K562 (cell line): ENCODE results near the gene COQ8A. TPM values are rescaled to one million over a fixed set of nuclear protein-coding genes. Genes with fewer than 3 reads are reported as not detected.

ENCODE experiments used
- CBX1 ChIP-seq: sonication (generic); IDR thresholded peaks from 2 replicates; pipeline ENCODE4 v1.6.1; 2016; ENCODE audit warnings: antibody characterized with exemption, low read depth, mild to moderate bottlenecking
- CREM ChIP-seq: IDR thresholded peaks from 2 replicates; pipeline ENCODE4 v1.6.1; 2014; ENCODE audit warnings: antibody characterized with exemption, low read depth
- FOSL1 ChIP-seq: fragments of 200-800 bp; sonication (Bioruptor generic); conservative IDR thresholded peaks from 2 replicates; pipeline ENCODE4 v1.6.1; 2016; ENCODE audit warnings: missing genetic modification characterization, missing compliant biosample characterization
- FOXJ3 ChIP-seq: sonication (generic); formaldehyde crosslinking; IDR thresholded peaks from 2 replicates; pipeline ENCODE4 v1.4.0; 2020; ENCODE audit warnings: mild to moderate bottlenecking, missing genetic modification reagents
- FOXK1 ChIP-seq: sonication (generic); formaldehyde crosslinking; IDR thresholded peaks from 2 replicates; pipeline ENCODE4 v1.8.0; 2022; ENCODE audit warnings: missing genetic modification reagents, mild to moderate bottlenecking, borderline replicate concordance
- GABPB2 ChIP-seq: fragments of 250-450 bp; sonication (Bioruptor Pico); conservative IDR thresholded peaks from 2 replicates; pipeline ENCODE4 v1.5.1; 2021; ENCODE audit warnings: mild to moderate bottlenecking
- PPARD ChIP-seq: fragments of 250-450 bp; sonication (Bioruptor Pico); IDR thresholded peaks from 2 replicates; pipeline ENCODE4 v1.8.0; 2022; ENCODE audit warnings: inconsistent platforms, mild to moderate bottlenecking, moderate library complexity
- RBFOX2 ChIP-seq: fragments of 200-400 bp; formaldehyde crosslinking; IDR thresholded peaks from 2 replicates; pipeline ENCODE4 v1.6.1; 2017; ENCODE audit warnings: low read depth, mild to moderate bottlenecking, low read length, moderate library complexity
- RBM39 ChIP-seq: fragments of 200-400 bp; formaldehyde crosslinking; optimal IDR thresholded peaks from 2 replicates; pipeline ENCODE3; 2018; ENCODE audit warnings: low read depth, low read length
- RNF2 ChIP-seq: sonication (generic); IDR thresholded peaks from 2 replicates; pipeline ENCODE4 v1.6.1; 2016
- RUNX1 ChIP-seq: sonication (generic); IDR thresholded peaks from 2 replicates; pipeline ENCODE4 v1.6.1; 2016; ENCODE audit warnings: antibody characterized with exemption, low read depth
- SPI1 ChIP-seq: IDR thresholded peaks from 2 replicates; pipeline ENCODE4 v1.6.1; 2011; ENCODE audit warnings: low read depth, low read length, control low read depth, borderline replicate concordance
- TFAM ChIP-seq: fragments of 250-450 bp; sonication (Bioruptor Pico); conservative IDR thresholded peaks from 2 replicates; pipeline ENCODE4 v1.5.0; 2021; ENCODE audit warnings: mild to moderate bottlenecking, moderate library complexity
- XRCC3 ChIP-seq: fragments of 450-650 bp; IDR thresholded peaks from 2 replicates; pipeline ENCODE4 v1.6.1; 2017; ENCODE audit warnings: mild to moderate bottlenecking, moderate library complexity
- ZBTB1 ChIP-seq: sonication (generic); formaldehyde crosslinking; IDR thresholded peaks from 2 replicates; pipeline ENCODE4 v1.8.1; 2023; ENCODE audit warnings: missing genetic modification reagents, low read depth, mild to moderate bottlenecking, borderline replicate concordance
- ZBTB17 ChIP-seq: fragments of 450-650 bp; formaldehyde crosslinking; IDR thresholded peaks from 2 replicates; pipeline ENCODE4 v1.4.0; 2020; ENCODE audit warnings: mild to moderate bottlenecking
- ZNF133 ChIP-seq: fragments of 250-450 bp; sonication (Bioruptor Pico); IDR thresholded peaks from 2 replicates; pipeline ENCODE4 v1.4.0; 2020; ENCODE audit warnings: mild to moderate bottlenecking
- ZNF263 ChIP-seq: sonication (generic); formaldehyde crosslinking; IDR thresholded peaks from 2 replicates; pipeline ENCODE4 v1.8.0; 2022; ENCODE audit warnings: mild to moderate bottlenecking, missing genetic modification reagents, borderline replicate concordance
- ZNF408 ChIP-seq: fragments of 250-450 bp; sonication (Bioruptor Pico); IDR thresholded peaks from 2 replicates; pipeline ENCODE4 v1.4.0; 2020; ENCODE audit warnings: low read depth, mild to moderate bottlenecking, moderate library complexity
- ZNF41 ChIP-seq: fragments of 250-450 bp; sonication (Bioruptor Pico); conservative IDR thresholded peaks from 2 replicates; pipeline ENCODE4 v1.4.0; 2020; ENCODE audit warnings: mild to moderate bottlenecking
- ZNF431 ChIP-seq: sonication (generic); formaldehyde crosslinking; IDR thresholded peaks from 2 replicates; pipeline ENCODE4 v1.8.0; 2022; ENCODE audit warnings: mild to moderate bottlenecking, missing genetic modification reagents
- ZNF766 ChIP-seq: fragments of 200-800 bp; sonication (Bioruptor generic); conservative IDR thresholded peaks from 2 replicates; pipeline ENCODE4 v1.6.1; 2016; ENCODE audit warnings: missing genetic modification characterization, missing compliant biosample characterization
- polyA plus RNA-seq, 8 experiments: library from polyadenylated mRNA; depleted of rRNA in 4 of 8; stranded (reverse) in 5 of 8; unstranded in 3 of 8; fragments of >200 nt; fragmentation: Nextera tagmentation in 2 of 8; fragmentation: Illumina TruSeq in 1 of 8; extraction: Ambion mirVana in 2 of 8; extraction: Trizol in 1 of 8; gene quantifications; 2 replicates each; pipeline versions ENCODE4 v1.2.1 to v1.2.3, GENCODE V29; 2011 to 2014; ENCODE audit warnings: inconsistent platforms in 1 of 8, missing spikeins in 1 of 8
- total RNA-seq, 7 experiments: library from RNA; depleted of rRNA in 6 of 7; stranded (reverse); fragments of >200 nt in 6 of 7; fragmentation: Illumina TruSeq in 2 of 7; extraction: Trizol in 2 of 7; gene quantifications; 2 replicates each; pipeline versions ENCODE4 v1.2.1 to v1.2.3, GENCODE V29; 2011 to 2021; ENCODE audit warnings: low replicate concordance in 1 of 7
- TF ChIP-seq, protein P1 (sequence below): sonication (generic); formaldehyde crosslinking; IDR thresholded peaks from 2 replicates; pipeline ENCODE4 v1.8.1; 2023; ENCODE audit warnings: mild to moderate bottlenecking, missing genetic modification reagents
- TF ChIP-seq, protein P2 (sequence below): fragments of 450-650 bp; IDR thresholded peaks from 2 replicates; pipeline ENCODE4 v1.6.1; 2016; ENCODE audit warnings: low read depth, mild to moderate bottlenecking, moderate library complexity
- TF ChIP-seq, protein P3 (sequence below): sonication (generic); IDR thresholded peaks from 2 replicates; pipeline ENCODE4 v1.6.1; 2016
- TF ChIP-seq, protein P4 (sequence below), 3 experiments: fragments of 200-800 bp in 1 of 3; sonication (Bioruptor generic) in 1 of 3; sonication (generic) in 1 of 3; formaldehyde crosslinking in 1 of 3; IDR thresholded peaks; 2 replicates each; pipeline versions ENCODE4 v1.6.1 to v1.8.0; 2016 to 2022; ENCODE audit warnings: mild to moderate bottlenecking in 2 of 3, missing compliant biosample characterization in 2 of 3, missing genetic modification characterization in 2 of 3, missing genetic modification reagents in 1 of 3

The COQ8A gene
- total and polyA plus RNA-seq, 9 of the 15 experiments (the other 6 are each of a cell fraction or from before 2014, with no cell fraction given), result 2.6 to 54.3 (median 32.4) TPM

DNA sequence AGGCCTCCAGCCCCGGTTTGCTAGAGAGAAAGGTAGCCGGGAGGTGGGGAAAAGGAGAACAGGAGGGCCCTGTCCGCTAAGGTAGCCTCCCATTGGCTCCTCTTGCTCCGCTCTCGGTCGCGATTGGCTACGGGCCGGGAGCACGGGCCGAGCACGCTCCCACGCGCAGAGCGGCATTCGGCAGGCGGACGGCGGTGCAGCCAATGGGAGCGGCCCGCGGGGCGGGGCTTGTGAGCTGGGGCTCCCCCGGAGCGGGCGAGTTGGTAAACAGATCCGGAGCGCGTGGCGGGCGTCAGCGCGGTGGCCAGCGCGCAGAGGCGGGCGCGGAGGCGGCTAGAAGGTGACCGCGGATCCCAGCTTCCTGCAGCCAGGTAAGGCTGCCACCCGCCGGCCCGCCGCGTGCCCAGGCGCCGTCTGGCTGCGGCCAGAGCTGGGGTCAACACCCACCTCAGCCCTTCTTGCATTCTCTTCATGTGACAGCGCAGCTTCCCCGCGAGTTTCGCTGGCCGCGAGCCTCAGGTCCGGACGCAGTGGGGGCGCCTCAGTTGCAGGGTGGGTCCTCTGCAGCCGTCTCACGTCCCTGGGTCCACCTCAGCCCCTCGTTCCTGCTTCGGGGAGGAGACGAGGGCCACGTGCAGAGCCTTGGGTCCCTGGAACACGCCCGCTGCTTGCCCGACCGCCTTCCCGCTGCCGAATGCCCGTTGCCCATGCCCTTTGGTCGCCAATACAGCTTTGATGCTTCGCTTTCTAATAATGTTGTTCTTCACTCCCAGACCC is at the start of gene COQ8A (continued):
- TF ChIP-seq ZNF133 (CRISPR knock-in tag), result 0 out of 2 replicates have a peak, but pooled peaks have one; percentile 44
- no peak for TF ChIP-seq ZNF766 (CRISPR knock-in tag)
- TF ChIP-seq, protein P1, sequence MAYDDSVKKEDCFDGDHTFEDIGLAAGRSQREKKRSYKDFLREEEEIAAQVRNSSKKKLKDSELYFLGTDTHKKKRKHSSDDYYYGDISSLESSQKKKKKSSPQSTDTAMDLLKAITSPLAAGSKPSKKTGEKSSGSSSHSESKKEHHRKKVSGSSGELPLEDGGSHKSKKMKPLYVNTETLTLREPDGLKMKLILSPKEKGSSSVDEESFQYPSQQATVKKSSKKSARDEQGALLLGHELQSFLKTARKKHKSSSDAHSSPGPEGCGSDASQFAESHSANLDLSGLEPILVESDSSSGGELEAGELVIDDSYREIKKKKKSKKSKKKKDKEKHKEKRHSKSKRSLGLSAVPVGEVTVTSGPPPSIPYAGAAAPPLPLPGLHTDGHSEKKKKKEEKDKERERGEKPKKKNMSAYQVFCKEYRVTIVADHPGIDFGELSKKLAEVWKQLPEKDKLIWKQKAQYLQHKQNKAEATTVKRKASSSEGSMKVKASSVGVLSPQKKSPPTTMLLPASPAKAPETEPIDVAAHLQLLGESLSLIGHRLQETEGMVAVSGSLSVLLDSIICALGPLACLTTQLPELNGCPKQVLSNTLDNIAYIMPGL, result peak; percentile 88; the same call in 1 of the 2 replicates
- peak; percentile 62; the same call in 1 of the 2 replicates for TF ChIP-seq ZBTB17
- TF ChIP-seq ZNF263 (CRISPR knock-in tag), result peak; percentile 83; the same call in 1 of the 2 replicates
- no peak for TF ChIP-seq RBM39
- TF ChIP-seq SPI1, result peak; percentile 83
- TF ChIP-seq CBX1, result peak; percentile 21
- TF ChIP-seq GABPB2 (CRISPR knock-in tag), result no peak
- no peak for TF ChIP-seq ZNF408 (CRISPR knock-in tag)
- no peak for TF ChIP-seq RUNX1
- no peak for TF ChIP-seq TFAM (CRISPR knock-in tag)
- TF ChIP-seq ZNF431 (CRISPR knock-in tag), result peak; percentile 93
- no peak for TF ChIP-seq XRCC3
- no peak for TF ChIP-seq PPARD
- TF ChIP-seq RBFOX2, result peak; percentile 92
- TF ChIP-seq, protein P2, sequence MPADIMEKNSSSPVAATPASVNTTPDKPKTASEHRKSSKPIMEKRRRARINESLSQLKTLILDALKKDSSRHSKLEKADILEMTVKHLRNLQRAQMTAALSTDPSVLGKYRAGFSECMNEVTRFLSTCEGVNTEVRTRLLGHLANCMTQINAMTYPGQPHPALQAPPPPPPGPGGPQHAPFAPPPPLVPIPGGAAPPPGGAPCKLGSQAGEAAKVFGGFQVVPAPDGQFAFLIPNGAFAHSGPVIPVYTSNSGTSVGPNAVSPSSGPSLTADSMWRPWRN, result peak; percentile 92
- TF ChIP-seq FOXK1 (CRISPR knock-in tag), result no peak
- no peak for TF ChIP-seq ZNF41 (CRISPR knock-in tag)
- no peak for TF ChIP-seq FOSL1 (tag)
- TF ChIP-seq, protein P3, sequence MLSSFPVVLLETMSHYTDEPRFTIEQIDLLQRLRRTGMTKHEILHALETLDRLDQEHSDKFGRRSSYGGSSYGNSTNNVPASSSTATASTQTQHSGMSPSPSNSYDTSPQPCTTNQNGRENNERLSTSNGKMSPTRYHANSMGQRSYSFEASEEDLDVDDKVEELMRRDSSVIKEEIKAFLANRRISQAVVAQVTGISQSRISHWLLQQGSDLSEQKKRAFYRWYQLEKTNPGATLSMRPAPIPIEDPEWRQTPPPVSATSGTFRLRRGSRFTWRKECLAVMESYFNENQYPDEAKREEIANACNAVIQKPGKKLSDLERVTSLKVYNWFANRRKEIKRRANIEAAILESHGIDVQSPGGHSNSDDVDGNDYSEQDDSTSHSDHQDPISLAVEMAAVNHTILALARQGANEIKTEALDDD, result no peak
- TF ChIP-seq ZBTB1 (CRISPR knock-in tag), result peak; percentile 58
- TF ChIP-seq, protein P4, sequence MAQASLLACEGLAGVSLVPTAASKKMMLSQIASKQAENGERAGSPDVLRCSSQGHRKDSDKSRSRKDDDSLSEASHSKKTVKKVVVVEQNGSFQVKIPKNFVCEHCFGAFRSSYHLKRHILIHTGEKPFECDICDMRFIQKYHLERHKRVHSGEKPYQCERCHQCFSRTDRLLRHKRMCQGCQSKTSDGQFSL (CRISPR knock-in tag; IDR thresholded peaks at IDR 0.05), result 0 out of 2 replicates have a peak, but pooled peaks have one; percentile 45
- TF ChIP-seq, protein P4 (tag; IDR thresholded peaks at IDR 0.05), result no peak
- peak; percentile 20; the same call in 1 of the 2 replicates for TF ChIP-seq RNF2
- no peak for TF ChIP-seq FOXJ3 (CRISPR knock-in tag)
- TF ChIP-seq CREM, result peak; percentile 87
